HepG2 (cell line): ENCODE measurements around the gene PRKCE. TPM values are rescaled to one million over a fixed set of nuclear protein-coding genes. Genes with fewer than 3 reads are reported as not detected.

Experiments
- ATAC-seq: fragments of 200-7000 bp; cut with Tn5 transposase; 3 replicates; pipeline ENCODE4 v1.9.1; 2020; ENCODE audit warnings: mild to moderate bottlenecking, moderate library complexity
- BruUV-seq: library from RNA; stranded (reverse); fragments of 400-500 nt; replicated peaks from 2 replicates; lab custom pipeline; 2021; lab: Mats Ljungman, UMichigan
- CTCF ChIA-PET: fragments of 300-600 bp; formaldehyde crosslinking; extraction: SDS; loops from one replicate; lab custom pipeline; 2021; ENCODE audit warnings: low total read pairs, inconsistent platforms, low intra/inter-chr PET ratio; lab: Yijun Ruan, JAX
- POLR2A ChIA-PET: fragments of 350-600 bp; sonication (Branson Sonifier 250); formaldehyde crosslinking; loops from one replicate; lab custom pipeline; 2020; ENCODE audit warnings: antibody characterized with exemption, inconsistent platforms; lab: Yijun Ruan, JAX
- DNase-seq: peaks from one replicate; pipeline ENCODE4 v3.0.0-alpha.2; 2015; ENCODE audit warnings: low spot score
- FAIRE-seq: peaks from 3 replicates; lab custom pipeline; 2011; peaks lifted over from hg19 to GRCh38; lab: Jason Lieb, UNC
- H2AFZ ChIP-seq: one replicate; pipeline ENCODE4 v1.6.1; 2011; ENCODE audit warnings: low read length, inconsistent platforms
- H3K27ac ChIP-seq: fragments of 300-600 bp; 3 replicates; pipeline ENCODE4 v1.8.0; 2011; ENCODE audit warnings: mixed run types, mild to moderate bottlenecking, mixed read lengths, low read length, inconsistent platforms; ENCODE audit not compliant: insufficient read depth; ENCODE audit errors: extremely low read length
- H3K27me3 ChIP-seq, 2 experiments: fragments of 200-600 bp in 1 of 2; 2 replicates in 1 of 2; 3 replicates in 1 of 2; pipeline versions ENCODE4 v1.6.0 to v1.8.0; 2011; ENCODE audit warnings: low read length in 2 of 2, mild to moderate bottlenecking in 2 of 2, moderate library complexity in 2 of 2, inconsistent platforms in 1 of 2; ENCODE audit not compliant: insufficient read depth in 2 of 2, control insufficient read depth in 1 of 2
- H3K36me3 ChIP-seq, 2 experiments: fragments of 200-600 bp in 1 of 2; replicated peaks in 1 of 2; 2 replicates in 1 of 2; 3 replicates in 1 of 2; pipeline versions ENCODE4 v1.5.1 to v1.8.0; 2011; ENCODE audit warnings: low read length in 2 of 2, inconsistent platforms in 1 of 2; ENCODE audit not compliant: insufficient read depth in 2 of 2, control insufficient read depth in 1 of 2
- H3K4me1 ChIP-seq: 2 replicates; pipeline ENCODE4 v1.5.1; 2012; ENCODE audit warnings: low read length, inconsistent platforms; ENCODE audit not compliant: insufficient read depth
- H3K4me2 ChIP-seq: 2 replicates; pipeline ENCODE4 v1.6.0; 2011; ENCODE audit warnings: low read depth, low read length, inconsistent platforms
- H3K4me3 ChIP-seq, 3 experiments: fragments of 200-600 bp in 1 of 3; sonication (generic), shearing (Covaris generic) in 1 of 3; replicated peaks in 1 of 3; 2 replicates each; pipeline ENCODE4 v1.5.1; 2011 to 2016; ENCODE audit warnings: low read length in 3 of 3, inconsistent platforms in 2 of 3, low read depth in 2 of 3, mild to moderate bottlenecking in 2 of 3, control low read depth in 1 of 3, mixed read lengths in 1 of 3; ENCODE audit not compliant: insufficient read depth in 1 of 3
- H3K79me2 ChIP-seq: one replicate; pipeline ENCODE4 v1.6.1; 2011; ENCODE audit warnings: low read length, inconsistent platforms; ENCODE audit not compliant: insufficient read depth
- H3K9ac ChIP-seq: 2 replicates; pipeline ENCODE4 v1.6.0; 2011; ENCODE audit warnings: mild to moderate bottlenecking, low read depth, low read length, inconsistent platforms; ENCODE audit not compliant: insufficient read depth
- H3K9me3 ChIP-seq: 2 replicates; pipeline ENCODE4 v1.5.1; 2012; ENCODE audit warnings: mild to moderate bottlenecking, low read length
- H4K20me1 ChIP-seq: 2 replicates; pipeline ENCODE4 v1.6.0; 2011; ENCODE audit warnings: inconsistent platforms, mild to moderate bottlenecking, low read length, moderate library complexity; ENCODE audit not compliant: insufficient read depth
- ASH2L ChIP-seq: fragments of 300-600, 200-600 bp; sonication (generic); IDR thresholded peaks from 2 replicates; pipeline ENCODE4 v1.7.0; 2017; ENCODE audit warnings: low read depth, mild to moderate bottlenecking, moderate library complexity, mixed read lengths, low read length; ENCODE audit not compliant: insufficient read length
- BRCA1 ChIP-seq: sonication (generic); formaldehyde crosslinking; IDR thresholded peaks from 2 replicates; pipeline ENCODE4 v1.4.0; 2020; ENCODE audit warnings: missing genetic modification reagents
- CEBPB ChIP-seq: IDR thresholded peaks from 2 replicates; pipeline ENCODE4 v1.6.1; 2011; ENCODE audit warnings: low read depth, low read length, improper control_type of control experiment, borderline replicate concordance
- DMAP1 ChIP-seq: IDR thresholded peaks from 2 replicates; pipeline ENCODE4 v1.6.1; 2016
- EED ChIP-seq: sonication (generic); formaldehyde crosslinking; IDR thresholded peaks from 2 replicates; pipeline ENCODE4 v1.5.0; 2020; ENCODE audit warnings: mild to moderate bottlenecking, missing genetic modification reagents
- HMG20A ChIP-seq: IDR thresholded peaks from 2 replicates; pipeline ENCODE4 v1.6.1; 2016; ENCODE audit warnings: borderline replicate concordance
- KDM2A ChIP-seq: sonication (generic); formaldehyde crosslinking; IDR thresholded peaks from 2 replicates; pipeline ENCODE4 v1.4.0; 2020; ENCODE audit warnings: low read depth, missing genetic modification reagents, borderline replicate concordance
- KDM5B ChIP-seq: sonication (generic); formaldehyde crosslinking; IDR thresholded peaks from 2 replicates; pipeline ENCODE4 v1.4.0; 2020; ENCODE audit warnings: missing genetic modification reagents, mild to moderate bottlenecking, borderline replicate concordance
- MTF2 ChIP-seq: sonication (generic); formaldehyde crosslinking; IDR thresholded peaks from 2 replicates; pipeline ENCODE4 v1.5.0; 2020; ENCODE audit warnings: missing genetic modification reagents, borderline replicate concordance
- ONECUT2 ChIP-seq: sonication (generic); formaldehyde crosslinking; IDR thresholded peaks from 2 replicates; pipeline ENCODE4 v1.4.0; 2020; ENCODE audit warnings: missing genetic modification reagents
- RAD21 ChIP-seq: fragments of 450-650 bp; formaldehyde crosslinking; IDR thresholded peaks from 2 replicates; pipeline ENCODE4 v1.5.0; 2020; ENCODE audit warnings: mild to moderate bottlenecking
- SIX1 ChIP-seq: sonication (generic); formaldehyde crosslinking; IDR thresholded peaks from 2 replicates; pipeline ENCODE4 v1.4.0; 2020; ENCODE audit warnings: missing genetic modification reagents, borderline replicate concordance
- U2AF1 ChIP-seq: fragments of 200-400 bp; formaldehyde crosslinking; optimal IDR thresholded peaks from 2 replicates; pipeline ENCODE3; 2017; ENCODE audit warnings: mild to moderate bottlenecking, low read depth, low read length
- ZNF180 ChIP-seq: sonication (generic); formaldehyde crosslinking; IDR thresholded peaks from 2 replicates; pipeline ENCODE4 v1.4.0; 2020; ENCODE audit warnings: low read depth, missing genetic modification reagents, borderline replicate concordance
- ZNF766 ChIP-seq: sonication (generic); formaldehyde crosslinking; IDR thresholded peaks from 2 replicates; pipeline ENCODE4 v1.5.0; 2020; ENCODE audit warnings: missing genetic modification reagents, borderline replicate concordance
- ZNF83 ChIP-seq: sonication (generic); formaldehyde crosslinking; IDR thresholded peaks from 2 replicates; pipeline ENCODE4 v1.4.0; 2020; ENCODE audit warnings: missing genetic modification reagents, mild to moderate bottlenecking, borderline replicate concordance
- WGBS: methylation state at CpG from one replicate; pipeline ENCODE4 v1.1.6; 2017; ENCODE audit warnings: low lambda C conversion rate; 5-methylcytosine and 5-hydroxymethylcytosine counted together
- in situ Hi-C: cut with HindIII; loops from 2 replicates; pipeline ENCODE4 v1.10.0; 2017; ENCODE audit warnings: low pct_unique_long_range_greater_than_20kb; ENCODE audit not compliant: extremely low pct_ligation_motif_present
- intact Hi-C: fragments of 100-400 bp; cut with micrococcal nuclease; formaldehyde crosslinking; loops from one replicate; pipeline ENCODE4 v1.10.0; 2022; ENCODE audit not compliant: unreplicated experiment
- polyA plus RNA-seq, 8 experiments: library from polyadenylated mRNA; depleted of rRNA in 3 of 8; stranded (reverse) in 7 of 8; unstranded in 1 of 8; fragments of >200 nt; fragmentation: Illumina TruSeq in 4 of 8; extraction: Trizol in 4 of 8; gene quantifications; 2 replicates each; pipeline versions ENCODE4 v1.2.1 to v1.2.3, GENCODE V29; 2011 to 2016; ENCODE audit warnings: low read depth in 4 of 8, missing spikeins in 1 of 8, mixed read lengths in 1 of 8; ENCODE audit not compliant: insufficient read depth in 1 of 8
- total RNA-seq, 5 experiments: library from RNA; depleted of rRNA; stranded (reverse); fragments of >200 nt; fragmentation: Illumina TruSeq; extraction: Trizol; gene quantifications; 2 replicates each; pipeline ENCODE4 v1.2.3, GENCODE V29; 2016; ENCODE audit warnings: low read depth in 1 of 5
- TF ChIP-seq, protein P1 (sequence below): sonication (generic); formaldehyde crosslinking; IDR thresholded peaks from 2 replicates; pipeline ENCODE4 v1.4.0; 2020; ENCODE audit warnings: missing genetic modification reagents
- TF ChIP-seq, protein P2 (sequence below): sonication (generic); formaldehyde crosslinking; conservative IDR thresholded peaks from 2 replicates; pipeline ENCODE4 v1.4.0; 2020; ENCODE audit warnings: missing genetic modification reagents

PRKCE gene
- total and polyA plus RNA-seq, 2 of the 13 experiments (the other 11 are each of a cell fraction or from before 2014, with no cell fraction given), result 1.0 to 3.9 TPM

DNA sequence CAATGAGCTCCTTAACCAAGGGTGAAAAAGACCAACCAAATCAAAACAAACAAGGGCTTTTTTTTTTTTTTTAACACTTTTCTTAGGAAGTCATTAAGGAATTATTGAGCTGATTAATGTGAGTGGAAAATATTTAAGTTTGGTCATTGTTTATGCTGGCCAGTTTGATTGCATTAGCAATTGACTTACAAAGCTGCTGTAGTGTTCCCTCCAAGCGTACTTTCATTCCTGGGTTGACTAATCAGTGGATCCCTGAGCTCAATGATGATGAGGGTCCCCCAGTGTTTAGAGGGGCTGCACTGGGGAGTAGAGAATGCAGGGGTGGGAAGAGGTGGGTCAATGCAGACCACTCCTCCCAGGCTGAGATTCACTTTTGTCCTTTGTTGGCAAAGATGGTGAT lies 119.3 kb downstream of the PRKCE start:
- Histone ChIP-seq H3K27me3 (peaks cover 0 to 11% of the 10 kb centered on the region in 2 experiments; a peak in 1 of 5 replicates), H3K9ac (no peak overlapping the region), H3K9me3 (no peaks in the 10 kb centered on the region), H3K4me3 (no peak overlapping the region), H3K4me1 (no peaks in the 10 kb centered on the region), H3K79me2 (no peaks in the 10 kb centered on the region), H3K36me3 (no peaks in the 10 kb centered on the region), H2AFZ (no peak overlapping the region), H3K27ac (no peak overlapping the region), H4K20me1 (no peaks in the 10 kb centered on the region), H3K4me2 (no peak overlapping the region)
- TF ChIP-seq RAD21 (CRISPR knock-in tag), result no peak
- no peak for TF ChIP-seq BRCA1 (CRISPR knock-in tag)
- no peak for TF ChIP-seq ZNF180 (CRISPR knock-in tag)
- TF ChIP-seq ZNF766, result no peak
- in situ Hi-C loops, result no loop called here
- DNase-seq (no peak), FAIRE-seq (no peak), ATAC-seq (no peak)
- ChIA-PET POLR2A (no interaction called here), CTCF (no interaction called here)
- no TSS peak for BruUV-seq
- WGBS, result 65% methylated on average over 1 of the region's 1 CpG
- intact Hi-C loops, result no loop called here

DNA sequence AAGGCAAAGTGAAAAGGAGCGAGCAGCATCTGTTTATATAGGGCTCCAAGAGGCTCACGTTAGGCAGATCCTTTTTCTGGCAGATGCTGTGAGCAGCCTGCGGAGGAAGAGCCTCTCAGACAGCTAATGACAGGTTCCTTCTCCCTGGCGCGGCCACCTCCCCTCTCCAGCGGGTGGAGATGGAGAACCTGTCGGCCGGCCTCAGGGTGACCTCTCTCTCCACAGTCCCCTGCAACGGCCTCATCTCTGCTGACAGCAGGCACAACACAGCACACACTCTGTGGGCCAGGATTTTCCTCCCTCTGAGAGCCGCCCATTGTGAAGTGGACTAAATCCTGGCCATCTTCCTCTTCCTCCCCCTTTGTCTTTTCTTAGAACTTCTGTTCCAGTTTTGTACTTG lies 119.8 kb downstream of the PRKCE start:
- CTCF ChIA-PET, result no interaction called here
- Histone ChIP-seq H3K4me1 (no peaks in the 10 kb centered on the region), H2AFZ (no peak overlapping the region), H3K27ac (no peak overlapping the region), H3K9me3 (no peaks in the 10 kb centered on the region), H4K20me1 (no peaks in the 10 kb centered on the region), H3K9ac (no peak overlapping the region), H3K36me3 (no peaks in the 10 kb centered on the region), H3K4me3 (no peak overlapping the region), H3K27me3 (peaks cover 0 to 11% of the 10 kb centered on the region in 2 experiments; a peak in 1 of 5 replicates), H3K79me2 (no peaks in the 10 kb centered on the region), H3K4me2 (no peak overlapping the region)
- 34% methylated on average over 5 of the region's 10 CpGs for WGBS
- intact Hi-C loops, result no loop called here
- DNase-seq, result no peak
- peak; percentile 57 for ATAC-seq
- POLR2A ChIA-PET, result no interaction called here
- BruUV-seq, result no TSS peak
- TF ChIP-seq DMAP1 (CRISPR knock-in tag) (no peak), U2AF1 (no peak), KDM2A (CRISPR knock-in tag) (no peak), ASH2L (no peak), KDM5B (CRISPR knock-in tag) (no peak), ONECUT2 (CRISPR knock-in tag) (no peak), EED (no peak), HMG20A (CRISPR knock-in tag) (no peak), SIX1 (no peak), MTF2 (no peak), ZNF83 (no peak), CEBPB (no peak)
- TF ChIP-seq, protein P1, sequence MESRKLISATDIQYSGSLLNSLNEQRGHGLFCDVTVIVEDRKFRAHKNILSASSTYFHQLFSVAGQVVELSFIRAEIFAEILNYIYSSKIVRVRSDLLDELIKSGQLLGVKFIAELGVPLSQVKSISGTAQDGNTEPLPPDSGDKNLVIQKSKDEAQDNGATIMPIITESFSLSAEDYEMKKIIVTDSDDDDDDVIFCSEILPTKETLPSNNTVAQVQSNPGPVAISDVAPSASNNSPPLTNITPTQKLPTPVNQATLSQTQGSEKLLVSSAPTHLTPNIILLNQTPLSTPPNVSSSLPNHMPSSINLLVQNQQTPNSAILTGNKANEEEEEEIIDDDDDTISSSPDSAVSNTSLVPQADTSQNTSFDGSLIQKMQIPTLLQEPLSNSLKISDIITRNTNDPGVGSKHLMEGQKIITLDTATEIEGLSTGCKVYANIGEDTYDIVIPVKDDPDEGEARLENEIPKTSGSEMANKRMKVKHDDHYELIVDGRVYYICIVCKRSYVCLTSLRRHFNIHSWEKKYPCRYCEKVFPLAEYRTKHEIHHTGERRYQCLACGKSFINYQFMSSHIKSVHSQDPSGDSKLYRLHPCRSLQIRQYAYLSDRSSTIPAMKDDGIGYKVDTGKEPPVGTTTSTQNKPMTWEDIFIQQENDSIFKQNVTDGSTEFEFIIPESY, result no peak
- TF ChIP-seq, protein P2, sequence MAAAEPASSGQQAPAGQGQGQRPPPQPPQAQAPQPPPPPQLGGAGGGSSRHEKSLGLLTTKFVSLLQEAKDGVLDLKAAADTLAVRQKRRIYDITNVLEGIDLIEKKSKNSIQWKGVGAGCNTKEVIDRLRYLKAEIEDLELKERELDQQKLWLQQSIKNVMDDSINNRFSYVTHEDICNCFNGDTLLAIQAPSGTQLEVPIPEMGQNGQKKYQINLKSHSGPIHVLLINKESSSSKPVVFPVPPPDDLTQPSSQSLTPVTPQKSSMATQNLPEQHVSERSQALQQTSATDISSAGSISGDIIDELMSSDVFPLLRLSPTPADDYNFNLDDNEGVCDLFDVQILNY (CRISPR knock-in tag), result no peak
- FAIRE-seq, result no peak
- in situ Hi-C loops, result no loop called here
